GM19328 (cell line): ENCODE results near the gene CPD.
A peak's percentile ranks its signal among the peaks of the same experiment; 100 is the strongest.

Source experiments
- ATAC-seq: cut with Tn5 transposase; IDR thresholded peaks from one replicate; pipeline ENCODE4 v1.9.1; 2021; ENCODE audit warnings: mild to moderate bottlenecking, moderate library complexity; ENCODE audit not compliant: unreplicated experiment

Gene CPD

DNA sequence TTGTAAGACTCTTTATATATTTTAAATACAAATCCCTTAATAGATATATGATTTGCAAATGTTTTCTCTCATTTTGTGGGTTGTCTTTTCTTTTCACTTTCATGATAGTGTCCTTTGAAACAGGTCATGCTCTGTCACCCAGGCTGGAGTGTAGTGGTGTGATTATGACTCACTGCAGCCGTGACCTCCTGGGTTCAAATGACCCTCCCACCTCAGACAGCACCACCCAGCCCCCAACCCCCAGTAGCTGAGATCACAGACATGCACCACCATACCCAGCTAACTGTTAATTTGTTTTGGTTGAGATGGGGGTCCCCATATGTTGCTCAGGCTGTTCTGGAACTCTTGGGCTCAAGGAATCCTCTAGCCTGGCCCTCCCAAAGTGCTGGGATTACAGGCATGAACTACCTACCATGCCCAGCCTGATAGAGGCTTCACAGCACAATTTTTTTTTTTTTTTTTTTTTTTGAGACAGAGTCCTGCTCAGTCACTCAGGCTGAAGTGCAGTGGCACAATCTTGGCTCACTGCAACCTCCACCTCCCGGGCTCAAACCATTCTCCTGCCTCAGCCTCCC is 26.4 kb upstream of the CPD start:
- no peak for ATAC-seq

DNA sequence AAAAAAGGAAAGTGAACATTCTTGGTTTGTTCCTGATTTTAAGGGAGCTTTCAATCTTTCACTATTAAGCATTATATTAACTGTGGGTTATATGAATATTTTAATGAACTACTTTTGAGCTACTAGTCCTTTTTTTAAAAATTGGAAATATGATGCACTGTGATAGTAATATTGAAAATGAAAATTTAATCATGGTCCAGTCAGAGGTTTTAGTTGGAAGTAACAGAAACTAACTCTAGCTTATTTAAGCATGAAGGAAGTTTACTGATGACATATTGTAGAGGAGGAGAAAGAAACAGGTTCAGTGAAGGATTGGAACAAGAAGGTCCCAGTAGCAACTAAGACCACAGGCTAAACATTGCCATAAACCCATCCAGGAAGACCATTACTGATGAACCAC is 24.0 kb upstream of the CPD start:
- no peak for ATAC-seq

DNA sequence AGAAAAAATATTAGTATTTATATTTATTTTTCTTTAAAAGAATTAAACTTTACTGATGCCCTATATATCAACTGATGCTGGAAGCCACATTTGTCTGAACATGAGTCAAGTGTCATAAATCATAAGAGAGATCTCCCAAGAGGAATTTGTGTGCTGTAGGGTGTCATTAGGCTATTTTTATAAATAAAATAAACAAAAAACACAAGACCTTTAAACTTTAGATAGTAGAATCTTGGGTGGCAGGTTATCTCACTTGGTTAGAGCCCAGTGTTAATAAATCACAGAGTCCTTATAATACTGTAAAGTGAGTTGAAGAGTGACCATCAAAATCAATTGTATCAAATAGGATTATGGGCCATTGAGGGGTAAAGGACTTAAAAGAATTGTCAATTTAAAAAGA is 21.3 kb upstream of the CPD start:
- ATAC-seq, result no peak

DNA sequence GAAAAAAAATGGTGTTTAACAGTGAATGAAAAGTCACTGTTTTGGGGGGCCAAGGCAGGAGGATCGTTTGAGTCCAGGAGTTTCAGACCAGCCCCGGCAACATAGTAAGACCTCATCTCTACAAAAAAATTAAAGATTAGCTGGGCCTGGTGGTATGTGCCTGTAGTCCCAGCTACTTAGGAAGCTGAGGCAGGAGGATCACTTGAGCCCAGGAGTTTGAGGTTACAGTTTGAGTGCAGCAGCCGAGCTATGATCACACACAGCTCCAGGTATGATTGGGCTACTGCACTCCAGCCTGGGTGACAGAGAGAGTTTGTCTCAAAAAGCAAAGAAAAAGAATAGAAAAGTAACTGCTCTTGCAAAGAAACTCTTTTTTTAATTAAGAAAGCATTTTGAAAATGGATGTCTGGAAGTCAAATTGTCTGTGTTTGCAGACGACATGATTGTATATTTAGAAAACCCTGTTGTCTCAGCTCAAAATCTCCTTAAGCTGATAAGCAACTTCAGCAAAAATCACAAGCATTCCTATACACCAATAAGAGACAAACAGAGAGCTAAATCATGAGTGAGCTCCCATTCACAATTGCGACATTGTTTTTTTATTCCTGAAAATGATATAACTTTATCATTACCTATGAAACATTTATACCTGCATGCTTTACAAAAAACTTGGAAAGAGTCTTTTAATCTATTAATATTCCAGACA is 20.5 kb upstream of the CPD start:
- no peak for ATAC-seq

DNA sequence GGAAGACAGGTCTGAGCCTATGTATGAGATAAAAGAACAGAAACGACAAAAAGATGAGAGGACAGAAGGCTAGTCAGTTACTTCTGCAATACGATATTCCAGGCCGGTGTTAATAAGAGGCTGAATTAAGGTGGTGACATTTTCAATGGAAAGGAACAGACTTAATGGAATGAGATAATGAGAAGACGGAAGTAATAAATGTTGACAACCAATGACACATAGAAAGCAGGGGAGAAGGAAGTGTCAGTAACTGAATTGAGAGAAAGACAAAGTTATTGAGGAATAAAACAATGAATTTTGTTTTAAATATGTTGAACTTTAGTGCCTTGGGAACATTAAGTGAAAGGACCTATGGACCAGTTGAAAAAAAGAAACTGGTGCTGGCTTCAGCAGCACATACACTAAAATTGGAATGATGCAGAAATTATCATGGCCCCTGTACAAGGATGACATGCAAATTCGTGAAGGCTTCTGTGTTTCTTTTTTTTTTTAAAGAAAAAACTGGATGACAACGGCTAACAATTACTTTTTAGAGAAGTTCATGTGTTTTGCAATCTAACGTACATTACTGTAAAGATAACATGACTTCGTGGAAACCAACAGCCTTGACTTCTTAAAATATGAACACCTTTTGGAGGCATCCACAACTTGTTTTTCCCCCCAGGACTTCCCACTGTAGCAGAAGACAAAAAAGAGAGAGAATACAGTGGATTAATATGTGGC is 18.5 kb upstream of the CPD start:
- no peak for ATAC-seq

DNA sequence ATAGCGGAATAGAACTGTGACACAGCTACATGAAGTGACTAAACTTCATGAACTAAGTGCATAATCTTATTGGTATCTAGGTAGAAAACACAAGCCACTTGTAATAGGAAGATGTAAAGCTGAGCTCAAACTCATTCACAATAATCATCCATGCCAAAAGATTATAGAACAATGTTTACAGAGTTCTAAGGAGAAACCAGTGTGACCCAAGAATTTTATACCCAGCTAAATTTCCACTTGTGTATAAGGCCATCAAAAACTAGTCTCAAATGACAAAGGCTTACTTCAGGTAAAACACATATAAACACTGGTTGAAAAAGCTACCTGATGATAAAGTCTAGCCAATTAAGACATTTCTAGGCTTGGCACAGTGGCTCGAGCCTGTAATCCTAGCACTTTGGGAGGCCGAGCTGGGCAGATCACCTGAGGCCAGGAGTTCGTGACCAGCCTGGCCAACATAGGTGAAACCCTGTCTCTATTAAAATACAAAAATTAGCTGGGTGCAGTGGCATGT is 16.9 kb upstream of the CPD start:
- ATAC-seq, result no peak

DNA sequence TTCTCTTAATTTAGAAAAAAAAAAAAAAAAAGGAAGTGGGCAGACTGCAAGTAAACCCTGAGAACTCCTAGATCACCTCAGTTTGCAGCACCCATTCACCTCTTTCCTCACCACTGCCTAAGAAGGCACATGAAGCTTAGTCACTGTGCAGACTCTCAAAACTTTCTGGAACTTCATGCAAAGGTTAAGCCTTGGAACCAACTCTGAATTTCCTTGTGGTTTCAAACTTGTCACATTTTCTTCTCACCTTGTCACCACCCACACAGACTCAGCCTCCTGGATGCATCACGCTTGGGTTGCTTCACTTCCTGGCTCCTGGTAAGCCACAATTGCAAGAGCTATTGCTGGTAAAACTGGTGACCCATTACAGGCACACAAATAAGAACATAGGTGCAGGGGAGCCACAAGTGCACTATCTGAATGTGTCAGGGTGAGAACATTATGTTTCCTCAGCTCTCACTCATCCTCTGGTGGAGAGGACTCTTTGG is 15.0 kb upstream of the CPD start:
- ATAC-seq, result peak; percentile 74

DNA sequence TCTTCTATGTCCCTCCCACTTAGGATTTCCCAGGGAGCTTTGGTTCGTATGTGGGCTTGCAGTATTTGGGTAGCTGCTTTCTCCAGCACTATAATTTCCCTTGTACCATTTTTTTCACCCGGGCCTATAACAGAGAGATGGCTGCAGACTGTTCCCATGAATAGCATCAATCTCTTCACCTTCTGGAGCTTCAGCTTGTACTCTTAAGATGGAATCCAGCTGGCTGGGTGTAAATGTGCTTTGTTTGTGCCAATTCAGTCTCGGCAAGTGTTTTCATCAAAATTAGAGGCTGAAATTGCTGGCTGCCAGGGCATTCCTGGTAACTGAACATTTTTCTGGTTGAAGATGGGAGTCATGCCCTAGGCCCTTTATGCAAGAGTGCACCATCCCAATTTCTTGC is 12.2 kb upstream of the CPD start:
- ATAC-seq, result no peak

DNA sequence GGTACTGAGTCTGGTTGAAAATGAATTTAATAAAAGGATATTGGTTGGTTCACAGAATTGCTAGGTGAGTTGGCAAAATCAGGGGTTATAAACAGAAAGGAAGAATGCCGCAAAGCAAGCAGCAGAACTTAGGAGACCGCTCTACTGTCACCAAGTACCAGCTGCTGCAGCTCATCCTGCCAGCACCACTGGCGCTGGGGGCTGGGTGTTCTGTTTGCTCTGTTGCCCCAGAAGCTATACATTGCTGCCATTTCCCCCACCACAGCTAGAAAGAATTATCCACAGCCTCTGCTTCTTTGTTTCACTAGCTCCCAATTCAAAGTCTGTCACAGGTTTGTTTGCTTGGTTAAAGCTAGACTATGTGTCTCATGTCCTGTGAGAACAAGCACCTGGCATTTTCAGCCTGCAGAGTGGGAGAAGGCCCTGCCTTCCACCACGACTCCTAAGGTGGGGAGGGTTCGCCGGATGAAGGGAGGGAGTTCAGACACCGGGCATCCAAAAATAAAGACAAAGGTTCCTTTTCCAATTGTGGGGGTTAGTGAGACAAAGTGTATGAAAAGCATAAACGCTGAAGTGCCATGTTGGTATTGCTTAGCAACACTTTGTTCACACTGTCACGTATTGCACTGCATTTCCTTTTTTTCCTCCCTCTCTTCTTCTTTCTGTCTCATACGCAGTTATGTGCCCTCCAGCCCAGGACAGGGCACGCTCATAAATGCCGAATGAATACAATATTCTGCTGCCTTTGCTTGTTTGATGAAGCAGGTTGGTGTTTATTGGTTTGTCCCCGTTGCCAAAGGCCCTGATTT is 9.6 kb upstream of the CPD start:
- ATAC-seq, result no peak

DNA sequence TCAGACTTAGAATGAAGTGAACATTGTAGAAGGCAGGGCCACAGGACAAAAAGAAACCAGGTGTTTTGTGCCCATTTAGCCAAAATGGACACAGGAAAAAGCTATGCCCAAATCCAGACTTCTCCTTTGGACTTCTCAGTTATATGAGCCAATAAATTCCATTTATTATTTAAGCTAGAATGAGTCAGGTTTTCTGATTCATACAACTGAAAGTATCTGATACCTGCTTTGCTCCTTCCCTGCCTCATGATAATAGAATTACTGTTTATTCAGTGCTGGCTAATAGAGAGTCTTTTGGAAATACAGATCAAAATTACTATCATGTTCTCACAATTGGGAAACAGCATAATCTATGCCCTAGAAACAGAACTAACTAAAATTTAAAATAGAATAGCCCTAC is 8.7 kb upstream of the CPD start:
- ATAC-seq, result no peak

DNA sequence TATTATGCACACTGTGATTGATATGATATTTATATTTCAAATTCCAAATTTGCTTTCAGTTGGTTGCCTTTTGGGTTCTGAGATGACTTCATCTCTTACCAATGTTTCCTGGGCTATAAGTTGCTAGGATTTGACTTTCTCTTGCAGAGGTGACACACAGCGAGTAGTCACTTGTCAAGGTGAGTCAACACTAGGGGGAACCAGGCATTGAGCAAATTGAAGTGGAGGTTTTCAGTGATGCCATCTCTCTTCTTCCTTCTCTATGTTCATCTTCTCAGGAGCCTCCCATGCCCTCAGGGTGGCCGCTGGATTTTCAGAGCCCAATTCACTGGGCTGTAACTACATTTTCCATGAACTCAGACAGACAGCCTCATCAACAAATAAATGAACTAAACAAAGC is 6.0 kb upstream of the CPD start:
- ATAC-seq, result no peak

DNA sequence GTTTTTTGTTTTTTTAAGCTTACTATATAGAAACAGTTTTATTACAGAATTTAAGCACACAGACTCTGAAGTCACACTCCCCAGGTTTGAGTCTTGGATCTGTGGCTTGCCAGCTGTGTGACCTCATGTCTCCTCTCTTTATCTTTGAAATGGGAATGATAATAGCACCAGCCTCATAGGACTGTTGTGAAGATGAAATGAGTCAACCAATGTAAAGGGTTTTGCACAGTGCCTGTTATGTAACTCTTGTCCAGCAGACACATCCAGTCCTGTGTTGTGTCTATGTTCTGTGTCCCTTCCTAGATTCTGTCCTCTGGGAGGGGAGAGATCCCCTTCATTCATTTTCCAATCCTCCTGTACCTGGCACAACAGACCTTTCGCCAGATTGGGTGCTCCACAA is 3.1 kb upstream of the CPD start:
- no peak for ATAC-seq

DNA sequence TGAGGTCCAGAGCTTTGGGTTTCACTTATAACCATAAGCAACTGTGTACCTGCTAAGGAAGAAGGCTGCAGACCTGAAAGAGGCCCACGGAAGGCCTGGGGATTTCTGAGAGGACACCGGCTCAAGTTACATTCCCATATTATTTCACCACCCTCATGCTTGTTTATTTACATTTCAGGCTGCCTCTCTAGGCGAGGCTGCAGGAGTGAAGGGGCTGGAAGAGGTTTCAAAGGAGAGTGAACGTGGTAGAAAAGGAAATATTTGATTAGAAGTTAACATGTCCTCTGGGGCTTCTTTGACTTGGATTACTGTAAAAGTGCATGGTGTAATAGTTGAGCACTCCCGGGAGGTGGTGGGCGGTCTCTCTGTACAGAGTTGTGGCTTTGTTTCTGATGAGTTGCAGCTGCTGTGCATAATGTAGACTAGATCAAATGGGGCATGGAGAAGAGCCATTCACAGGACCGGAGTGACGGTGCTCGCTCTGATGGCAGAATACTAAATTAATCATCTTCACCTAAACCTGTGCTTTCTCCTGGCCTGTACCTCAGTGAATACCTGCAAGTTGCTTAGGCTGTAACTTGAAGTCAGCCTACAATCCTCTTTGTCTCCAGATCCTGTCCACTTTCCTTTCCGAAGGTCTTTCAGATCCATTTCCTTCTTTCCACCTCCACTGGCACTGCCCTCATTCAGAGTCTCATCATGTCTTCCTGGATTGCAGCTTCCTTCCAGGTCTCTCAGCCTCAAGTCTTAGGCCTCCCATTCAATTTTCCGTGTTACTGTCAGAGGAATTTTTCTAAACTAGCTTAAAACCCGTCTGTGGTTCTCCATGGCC is 1.9 kb upstream of the CPD start:
- ATAC-seq, result no peak

DNA sequence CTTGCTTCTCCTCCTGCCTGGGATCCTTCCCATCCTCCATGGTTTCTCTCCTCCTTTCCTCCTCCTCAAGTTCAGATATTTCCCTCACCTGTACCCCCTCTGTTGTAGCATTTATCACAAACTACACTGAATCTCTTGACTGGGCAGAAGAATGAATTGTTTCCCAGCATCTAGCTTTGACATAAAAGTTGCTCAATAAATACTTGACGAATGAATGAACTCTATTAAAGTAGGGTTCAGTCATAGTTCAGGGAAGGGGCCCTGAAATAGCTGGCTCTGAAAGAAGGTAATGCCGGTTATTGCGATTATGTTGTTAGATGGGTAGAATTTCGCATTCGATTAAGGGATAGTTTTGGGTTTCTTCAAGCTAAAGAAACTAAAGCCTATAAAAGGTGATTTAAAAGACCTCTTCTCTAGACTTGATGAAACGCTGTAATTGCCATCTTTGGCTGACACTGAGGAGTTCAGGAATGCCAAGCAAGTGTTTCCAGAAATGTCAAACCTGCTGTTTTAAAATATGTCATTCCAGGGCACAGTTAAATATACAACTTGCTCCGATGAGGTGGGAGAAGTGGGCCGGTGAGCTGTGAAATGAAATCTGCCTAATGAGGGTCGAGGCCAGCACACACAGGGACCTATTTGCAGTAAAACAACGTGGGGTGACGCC is 1.0 kb upstream of the CPD start:
- ATAC-seq, result no peak

DNA sequence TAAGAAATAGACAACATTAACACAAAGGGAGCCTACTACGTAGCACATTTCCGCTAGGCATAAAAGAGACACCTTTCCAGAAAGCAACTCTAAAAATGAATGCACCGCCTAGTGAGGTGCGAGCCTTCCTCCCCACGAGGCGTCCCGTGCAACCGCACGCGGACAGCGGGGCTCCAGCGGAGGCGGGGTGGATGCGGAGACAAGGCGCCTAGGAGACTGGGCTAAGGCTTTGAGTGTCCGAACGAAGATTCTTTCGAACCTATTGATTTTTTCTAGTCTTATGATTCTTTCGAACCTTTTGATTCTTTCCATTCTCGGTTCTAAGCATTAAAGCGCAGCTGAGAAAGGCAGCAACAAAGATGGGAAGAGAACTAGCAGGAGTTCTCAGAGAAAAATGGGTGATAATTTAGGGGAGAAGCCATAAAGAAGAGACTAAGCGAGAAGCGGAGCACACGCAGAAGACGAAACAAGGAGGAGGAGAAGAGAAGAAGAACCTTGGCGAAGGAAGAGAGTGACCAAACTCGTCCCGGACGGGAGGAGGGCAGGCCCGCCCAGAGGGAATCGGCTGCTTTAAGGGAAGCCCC is 394 bp upstream of the CPD start:
- no peak for ATAC-seq

DNA sequence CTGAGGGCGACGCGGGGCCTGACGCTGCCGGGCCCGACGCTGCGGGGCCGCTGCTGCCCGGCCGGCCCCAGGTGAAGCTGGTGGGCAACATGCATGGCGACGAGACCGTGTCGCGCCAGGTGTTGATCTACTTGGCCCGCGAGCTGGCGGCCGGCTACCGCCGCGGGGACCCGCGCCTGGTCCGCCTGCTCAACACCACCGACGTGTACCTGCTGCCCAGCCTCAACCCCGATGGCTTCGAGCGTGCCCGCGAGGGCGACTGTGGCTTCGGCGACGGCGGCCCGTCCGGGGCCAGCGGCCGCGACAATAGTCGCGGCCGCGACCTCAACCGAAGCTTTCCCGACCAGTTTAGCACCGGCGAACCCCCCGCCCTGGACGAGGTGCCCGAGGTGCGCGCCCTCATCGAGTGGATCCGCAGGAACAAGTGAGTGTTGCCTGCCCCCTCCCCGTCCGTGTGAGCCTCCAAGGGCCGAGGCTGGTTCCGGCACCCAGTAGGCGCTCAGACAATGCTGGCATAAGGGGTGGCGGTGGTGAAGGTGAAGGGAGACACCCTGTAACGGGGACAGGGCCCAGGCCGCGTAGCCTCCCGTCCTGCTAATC is 676 bp downstream of the CPD start:
- ATAC-seq, result peak; percentile 15

DNA sequence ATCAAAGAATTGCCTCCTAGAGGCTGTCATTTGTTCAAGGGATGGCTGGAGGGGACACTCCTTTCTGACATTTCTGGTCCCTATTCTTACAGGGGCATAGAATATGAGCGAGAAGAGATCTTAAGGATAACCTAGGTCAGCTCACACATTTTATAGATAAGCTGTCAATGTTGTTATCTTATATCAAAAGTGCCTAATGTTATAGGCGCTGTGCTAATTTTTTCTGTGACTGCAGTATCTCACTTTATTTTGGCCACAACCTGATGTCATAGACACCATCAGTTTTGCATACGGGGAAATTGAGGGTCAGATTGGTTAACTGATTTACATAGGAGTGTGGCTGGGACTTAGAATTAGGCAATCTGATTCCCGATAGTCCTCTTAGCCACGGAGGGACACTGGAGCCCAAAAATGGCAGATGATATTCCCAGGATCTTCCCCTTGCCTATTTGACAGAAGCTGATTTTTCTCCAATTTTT is 1.2 kb downstream of the CPD start:
- ATAC-seq, result no peak

DNA sequence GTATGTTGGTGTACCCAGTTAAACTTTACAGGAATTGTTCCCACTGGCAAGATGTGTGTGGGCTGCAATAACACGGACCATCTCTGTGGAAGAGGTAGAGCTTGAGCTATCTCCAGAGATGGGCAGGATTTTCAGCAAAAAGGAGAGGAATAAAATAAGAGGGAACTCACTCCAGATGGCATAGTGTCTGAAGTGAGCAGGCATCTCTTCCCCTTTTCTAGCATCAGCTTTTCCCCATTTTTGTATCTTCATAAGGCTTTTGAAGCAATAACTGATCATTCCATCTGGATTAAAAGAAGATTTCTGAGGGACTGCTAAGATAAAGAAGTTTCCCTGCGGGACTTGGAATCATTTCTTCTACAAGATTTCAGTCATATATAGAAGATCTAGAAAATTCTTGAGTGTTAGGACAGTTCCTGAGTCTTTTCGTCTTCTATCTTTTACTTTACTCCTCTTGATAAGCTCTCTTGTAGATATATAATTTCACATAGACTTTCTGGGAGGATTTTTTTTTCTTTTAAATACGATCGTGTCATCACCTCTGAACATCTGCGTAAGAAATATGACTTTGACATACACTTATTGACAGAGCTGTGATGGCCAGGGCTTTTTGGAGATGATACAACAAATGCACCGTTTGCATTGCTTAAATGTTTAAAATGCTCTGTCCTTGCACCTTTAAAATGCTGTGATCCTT is 2.1 kb downstream of the CPD start:
- no peak for ATAC-seq
